SK-N-MC (cell line): ENCODE data around the gene STK32B.

ENCODE experiments used
- DNase-seq: peaks from one replicate; pipeline ENCODE4 v3.0.0-alpha.2; 2011; ENCODE audit warnings: low read depth, low spot score
- H3K27ac ChIP-seq: fragments of 200-600 bp; sonication (generic); 2 replicates; pipeline ENCODE4 v1.5.1; 2016; ENCODE audit warnings: mixed run types
- H3K36me3 ChIP-seq: fragments of 200-600 bp; sonication (generic); 2 replicates; pipeline ENCODE4 v1.6.1; 2017; ENCODE audit warnings: antibody characterized with exemption, low read length, mixed read lengths; ENCODE audit not compliant: insufficient read depth
- H3K4me3 ChIP-seq: fragments of 200-600 bp; sonication (generic); 2 replicates; pipeline ENCODE4 v1.5.1; 2016
- H3K9ac ChIP-seq: fragments of 200-600 bp; sonication (generic); 2 replicates; pipeline ENCODE4 v1.8.0; 2017; ENCODE audit warnings: mixed run types, mixed read lengths; ENCODE audit not compliant: insufficient read length
- H3K9me3 ChIP-seq: fragments of 200-600 bp; sonication (generic); 2 replicates; pipeline ENCODE4 v1.6.1; 2017; ENCODE audit warnings: low read depth, mild to moderate bottlenecking, antibody characterized with exemption, low read length, moderate library complexity, mixed read lengths
- EZH2 ChIP-seq: fragments of 200-600 bp; sonication (generic); IDR thresholded peaks from one replicate; pipeline ENCODE4 v1.6.1; 2017; ENCODE audit warnings: antibody characterized with exemption
- FOXP2 ChIP-seq: optimal IDR thresholded peaks from 2 replicates; pipeline ENCODE3; 2011; ENCODE audit warnings: mild to moderate bottlenecking, moderate library complexity; ENCODE audit not compliant: insufficient read depth; ENCODE audit errors: extremely low read length, control extremely low read depth
- POLR2AphosphoS5 ChIP-seq: IDR thresholded peaks from 2 replicates; pipeline ENCODE4 v1.6.1; 2012; ENCODE audit warnings: mild to moderate bottlenecking, low read depth, low read length, borderline replicate concordance

The STK32B gene

DNA sequence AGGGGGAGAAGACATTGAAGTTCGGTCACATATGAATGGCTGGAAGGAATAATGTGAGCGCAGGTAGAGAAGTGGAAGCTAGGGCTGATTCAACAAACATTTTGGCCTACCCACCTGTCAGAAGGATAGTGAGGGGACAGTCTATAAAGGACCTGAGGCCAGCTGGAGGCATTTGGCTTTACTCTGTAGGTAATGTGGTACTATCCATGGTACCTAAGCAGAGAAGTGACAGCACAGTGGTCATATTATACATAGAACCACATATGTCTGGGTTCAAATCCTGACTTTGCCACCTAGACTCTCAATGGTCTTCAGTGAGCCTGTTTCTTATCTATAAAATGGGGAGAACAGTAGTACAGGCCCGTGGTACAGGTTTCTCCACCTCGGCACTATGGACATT is 400.0 kb downstream of the STK32B start:
- Histone ChIP-seq H3K36me3 (no peaks in the 10 kb centered on the region), H3K27ac (no peak overlapping the region), H3K4me3 (no peak overlapping the region), H3K9me3 (no peaks in the 10 kb centered on the region), H3K9ac (no peak overlapping the region)
- TF ChIP-seq POLR2AphosphoS5 (no peak), EZH2 (no peak), FOXP2 (no peak)
- DNase-seq: no peak

DNA sequence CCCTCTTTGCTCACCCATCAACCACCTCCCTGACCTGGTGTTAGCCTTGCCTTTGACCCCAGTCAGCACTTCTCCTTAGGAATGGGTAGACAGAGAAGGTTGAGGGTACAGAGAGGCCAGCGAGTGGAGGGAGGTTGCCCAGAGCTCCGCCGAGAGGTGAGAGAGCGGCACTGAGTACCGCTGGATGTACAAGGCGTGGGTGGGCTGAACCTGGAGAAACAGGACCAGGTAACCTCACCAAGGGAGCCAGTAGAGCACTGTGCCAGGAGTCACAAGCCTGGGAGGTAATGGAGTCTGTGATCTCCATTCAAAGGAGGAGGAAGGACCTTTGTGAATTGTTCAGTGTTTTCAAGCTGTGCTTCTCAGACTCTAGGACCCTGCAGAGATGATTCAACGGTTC is 400.9 kb downstream of the STK32B start:
- no peak overlapping the region for H3K9ac ChIP-seq
- H3K27ac ChIP-seq: no peak overlapping the region
- H3K9me3 ChIP-seq: no peaks in the 10 kb centered on the region
- TF ChIP-seq EZH2 (no peak), FOXP2 (no peak), POLR2AphosphoS5 (no peak)
- no peak for DNase-seq
- no peak overlapping the region for H3K4me3 ChIP-seq
- no peaks in the 10 kb centered on the region for H3K36me3 ChIP-seq

DNA sequence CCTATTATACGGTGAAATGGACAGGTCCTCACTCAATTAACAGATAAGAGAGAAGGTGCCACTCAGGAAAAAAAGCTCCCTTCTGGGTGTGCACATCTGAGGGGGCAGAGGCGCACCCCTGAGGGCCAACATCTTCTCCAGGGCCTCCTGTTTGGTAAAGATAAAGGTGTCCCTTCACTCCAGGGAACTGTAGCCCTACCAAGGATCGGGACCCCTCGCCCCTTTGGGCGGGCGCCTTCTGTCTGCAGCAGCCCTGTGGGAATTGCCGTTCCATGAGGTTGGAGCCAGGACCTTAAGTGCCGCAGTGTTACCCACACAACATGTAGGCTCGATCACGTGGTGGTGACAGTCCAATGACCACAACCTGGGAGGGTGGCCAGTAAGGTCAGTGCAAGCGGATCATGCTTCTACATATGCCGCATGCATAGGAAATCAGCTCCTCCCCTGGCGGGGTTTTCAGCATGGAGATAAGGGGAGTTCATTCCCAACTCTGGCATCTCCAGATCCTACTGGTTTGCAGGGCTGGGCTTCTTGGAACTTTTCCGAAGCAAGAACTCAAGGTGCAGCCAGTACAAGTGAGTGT is 403.8 kb downstream of the STK32B start:
- no peak overlapping the region for H3K27ac ChIP-seq
- no peak for DNase-seq
- no peak overlapping the region for H3K9ac ChIP-seq
- no peaks in the 10 kb centered on the region for H3K36me3 ChIP-seq
- no peak for TF ChIP-seq POLR2AphosphoS5
- TF ChIP-seq FOXP2: no peak
- no peak for TF ChIP-seq EZH2
- H3K4me3 ChIP-seq: no peak overlapping the region
- no peaks in the 10 kb centered on the region for H3K9me3 ChIP-seq

DNA sequence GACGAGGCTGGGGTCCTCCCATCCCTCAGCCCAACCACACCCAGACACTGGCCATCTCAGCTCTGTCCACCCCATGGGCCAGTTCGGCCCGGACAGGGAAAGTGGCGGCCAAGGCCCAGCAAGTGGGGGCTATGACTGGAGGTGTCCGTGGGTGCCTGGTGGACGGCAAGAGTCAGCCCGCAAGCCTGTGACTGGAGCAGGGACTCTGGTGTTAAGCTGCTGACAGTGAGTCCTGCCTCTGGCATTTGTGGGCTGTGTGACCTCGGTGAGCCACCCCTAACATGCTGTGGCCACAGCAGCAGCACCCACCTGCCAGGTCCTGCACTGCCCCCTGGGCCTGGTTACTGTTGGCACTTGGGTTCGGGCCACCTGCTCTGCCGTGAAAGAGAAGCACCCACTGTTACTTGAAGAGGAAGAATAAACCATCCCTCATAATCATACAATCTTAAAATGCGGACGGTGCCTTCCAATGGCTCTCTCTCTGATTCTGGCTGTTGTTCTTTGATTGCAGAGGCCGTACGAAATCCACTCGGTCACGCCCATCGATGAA is 405.1 kb downstream of the STK32B start:
- no peak for TF ChIP-seq EZH2
- TF ChIP-seq FOXP2: no peak
- no peak for TF ChIP-seq POLR2AphosphoS5
- H3K27ac ChIP-seq: no peak overlapping the region
- H3K4me3 ChIP-seq: no peak overlapping the region
- H3K9me3 ChIP-seq: no peaks in the 10 kb centered on the region
- no peak overlapping the region for H3K9ac ChIP-seq
- no peaks in the 10 kb centered on the region for H3K36me3 ChIP-seq
- DNase-seq: no peak

DNA sequence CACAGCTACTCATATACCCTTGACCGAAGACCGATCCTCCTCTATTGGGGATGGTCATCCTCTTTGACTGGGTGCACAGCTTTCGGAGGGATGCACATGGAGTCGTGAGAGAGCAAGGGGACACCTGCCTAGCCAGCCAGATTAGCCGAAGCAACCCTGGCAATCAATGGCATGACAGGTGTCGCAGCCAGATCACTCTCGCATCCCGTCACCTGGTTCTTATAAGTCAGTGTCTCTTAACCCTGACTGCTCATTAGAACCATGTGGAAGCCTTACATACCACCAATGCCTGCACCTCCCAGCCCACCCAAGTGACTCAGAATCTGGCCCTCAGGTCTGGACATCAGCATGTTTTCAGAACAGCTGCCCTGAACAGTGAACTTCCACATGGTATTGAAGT is 407.4 kb downstream of the STK32B start:
- no peak for DNase-seq
- TF ChIP-seq EZH2: no peak
- no peak for TF ChIP-seq POLR2AphosphoS5
- no peak for TF ChIP-seq FOXP2
- no peaks in the 10 kb centered on the region for H3K9me3 ChIP-seq
- no peak overlapping the region for H3K27ac ChIP-seq
- no peak overlapping the region for H3K9ac ChIP-seq
- no peak overlapping the region for H3K4me3 ChIP-seq
- no peaks in the 10 kb centered on the region for H3K36me3 ChIP-seq

DNA sequence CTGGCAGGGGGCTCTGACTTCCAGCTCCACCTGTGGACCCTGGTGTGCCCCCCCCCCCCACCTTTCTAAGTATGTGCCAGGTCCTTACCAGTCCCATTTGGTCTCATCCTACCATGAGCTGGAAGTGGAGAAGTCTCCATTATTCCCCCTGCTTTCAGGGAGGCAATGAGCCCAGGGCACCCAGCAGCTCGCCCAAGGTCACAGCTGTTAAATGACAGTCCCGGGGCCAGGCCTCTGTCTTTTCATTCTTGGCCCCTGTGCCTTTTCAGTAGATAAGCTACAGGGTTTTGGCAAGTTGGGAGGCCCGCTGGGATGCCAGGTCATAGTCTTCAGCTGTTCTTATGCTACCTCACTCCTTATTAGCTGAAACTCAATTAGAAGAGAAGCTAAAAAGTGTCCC is 408.0 kb downstream of the STK32B start:
- no peak for DNase-seq
- TF ChIP-seq EZH2 (no peak), FOXP2 (no peak), POLR2AphosphoS5 (no peak)

DNA sequence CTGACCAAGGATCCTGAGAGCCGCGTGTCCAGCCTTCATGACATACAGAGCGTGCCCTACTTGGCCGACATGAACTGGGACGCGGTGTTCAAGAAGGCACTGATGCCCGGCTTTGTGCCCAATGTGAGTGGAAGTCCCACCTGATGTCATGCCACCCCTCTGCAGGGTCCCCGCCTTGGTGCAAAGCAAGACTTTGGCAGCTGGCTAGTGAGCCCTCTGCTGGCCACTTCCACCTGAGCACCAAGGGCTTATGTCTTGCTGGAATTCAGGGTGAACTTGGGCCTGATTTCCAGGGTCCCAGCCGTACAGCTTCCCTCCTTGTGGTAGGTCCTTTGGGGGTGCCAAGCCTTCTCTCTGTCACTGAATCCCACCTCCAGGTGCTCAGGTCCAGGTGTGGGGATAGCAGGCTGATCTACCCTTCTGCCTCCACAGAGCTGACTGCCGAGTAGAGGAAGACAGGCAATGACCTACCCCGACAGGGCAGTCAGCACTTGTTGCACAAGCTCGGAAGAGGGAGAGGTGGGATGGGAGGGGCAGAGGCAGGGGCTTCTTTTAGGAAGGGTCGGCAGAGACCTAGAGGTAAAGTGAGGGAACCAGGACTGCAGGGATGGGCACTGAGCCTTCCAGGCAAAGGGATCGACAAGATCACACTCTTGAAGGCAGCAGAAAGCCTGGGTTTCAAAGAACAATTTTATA is 409.0 kb downstream of the STK32B start:
- Histone ChIP-seq H3K4me3 (no peak overlapping the region), H3K27ac (no peak overlapping the region), H3K9me3 (no peaks in the 10 kb centered on the region), H3K36me3 (no peaks in the 10 kb centered on the region), H3K9ac (no peak overlapping the region)
- TF ChIP-seq POLR2AphosphoS5 (no peak), FOXP2 (no peak), EZH2 (no peak)
- no peak for DNase-seq

More for the DNA sequence above, 408.0 kb downstream of the STK32B start:
- H3K27ac ChIP-seq: no peak overlapping the region
- H3K9ac ChIP-seq: no peak overlapping the region
- no peaks in the 10 kb centered on the region for H3K9me3 ChIP-seq
- H3K4me3 ChIP-seq: no peak overlapping the region
- H3K36me3 ChIP-seq: no peaks in the 10 kb centered on the region

DNA sequence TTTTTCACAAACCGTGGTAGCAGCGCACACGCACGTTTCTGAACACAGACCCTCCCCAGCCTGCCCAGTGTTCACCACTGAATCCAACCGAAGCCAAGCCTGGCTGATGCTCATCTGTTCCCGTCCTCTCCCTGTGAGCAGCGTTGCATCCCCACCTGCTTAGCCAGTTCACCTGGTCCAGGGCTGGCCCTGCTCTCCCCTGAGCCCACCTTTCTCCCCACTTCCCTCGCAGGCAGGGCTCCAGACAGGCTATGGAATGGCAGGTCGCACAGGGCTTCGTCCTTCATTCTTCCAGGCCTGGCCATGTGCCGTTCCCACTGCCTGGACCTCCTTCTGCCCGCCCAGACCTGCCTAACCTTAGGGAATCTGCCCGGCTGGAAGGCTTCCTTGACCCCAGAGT is 410.2 kb downstream of the STK32B start:
- DNase-seq: no peak
- Histone ChIP-seq H3K36me3 (no peaks in the 10 kb centered on the region), H3K4me3 (no peak overlapping the region), H3K27ac (no peak overlapping the region), H3K9me3 (no peaks in the 10 kb centered on the region), H3K9ac (no peak overlapping the region)
- TF ChIP-seq FOXP2 (no peak), POLR2AphosphoS5 (no peak), EZH2 (no peak)

DNA sequence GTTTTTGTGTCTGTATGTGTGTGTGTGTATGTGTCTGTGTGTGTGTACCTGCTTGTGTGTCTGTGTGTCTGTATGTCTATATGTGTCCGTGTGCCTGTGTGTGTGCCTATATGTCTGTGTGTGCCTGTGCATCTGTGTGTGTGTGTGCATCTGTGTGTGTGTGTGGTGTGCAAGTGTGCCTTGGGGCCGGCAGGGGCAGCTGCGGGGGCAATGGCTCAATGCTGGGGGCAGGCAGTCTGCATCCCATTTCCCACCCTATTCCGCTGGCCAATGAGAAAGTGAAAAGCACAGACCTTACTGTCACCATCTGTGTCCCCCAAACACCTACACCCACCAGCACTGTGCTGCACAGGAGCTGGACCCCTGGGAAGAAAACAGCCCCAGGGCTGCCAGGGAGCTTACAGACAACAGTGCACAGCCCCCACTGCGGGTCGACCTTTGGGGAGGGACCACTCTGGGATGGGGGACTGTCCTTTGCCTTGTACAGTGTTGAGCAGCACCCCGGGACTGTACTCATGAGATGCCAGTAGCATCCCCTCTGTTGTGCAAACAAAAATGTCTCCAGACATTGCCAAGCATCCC is 411.1 kb downstream of the STK32B start:
- Histone ChIP-seq H3K9me3 (no peaks in the 10 kb centered on the region), H3K4me3 (no peak overlapping the region), H3K9ac (no peak overlapping the region), H3K36me3 (no peaks in the 10 kb centered on the region), H3K27ac (no peak overlapping the region)
- no peak for DNase-seq
- no peak for TF ChIP-seq EZH2
- no peak for TF ChIP-seq POLR2AphosphoS5
- no peak for TF ChIP-seq FOXP2
